BJ (cell line): ENCODE data around the gene GPR45. TPM values are rescaled to one million over a fixed set of nuclear protein-coding genes. Genes with fewer than 3 reads are reported as not detected.

ENCODE experiments used
- CTCF ChIA-PET: fragments of 350-600 bp; formaldehyde crosslinking; extraction: SDS; loops from one replicate; lab custom pipeline; 2021; ENCODE audit warnings: antibody characterized with exemption, inconsistent platforms; lab: Yijun Ruan, JAX
- POLR2A ChIA-PET: fragments of 300-600 bp; sonication (Branson Sonifier 250); formaldehyde crosslinking; extraction: SDS; loops from one replicate; lab custom pipeline; 2021; ENCODE audit warnings: antibody characterized with exemption; lab: Charles Lee
- DNase-seq: peaks from one replicate; pipeline ENCODE4 v3.0.0-alpha.2; 2011; ENCODE audit warnings: low read depth
- H3K27me3 ChIP-seq: 2 replicates; pipeline ENCODE4 v1.6.0; 2011; ENCODE audit warnings: low read length; ENCODE audit not compliant: control insufficient read depth, insufficient read depth
- H3K36me3 ChIP-seq: 2 replicates; pipeline ENCODE4 v1.5.1; 2011; ENCODE audit warnings: low read length; ENCODE audit not compliant: control insufficient read depth, insufficient read depth
- H3K4me3 ChIP-seq: 2 replicates; pipeline ENCODE4 v1.5.1; 2011; ENCODE audit warnings: low read depth, mild to moderate bottlenecking, control low read depth, low read length
- polyA plus RNA-seq: library from polyadenylated mRNA; depleted of rRNA; stranded (reverse); fragments of >200 nt; gene quantifications from 2 replicates; pipeline ENCODE4 v1.2.3, GENCODE V29; 2011
- TF ChIP-seq, protein P1 (sequence below): IDR thresholded peaks from 2 replicates; pipeline ENCODE4 v1.5.1; 2011; ENCODE audit warnings: low read depth, mild to moderate bottlenecking, control low read depth, inconsistent platforms, low read length, moderate library complexity; ENCODE audit not compliant: insufficient read depth

Gene GPR45
- polyA plus RNA-seq, 1 experiment, result not detected

DNA sequence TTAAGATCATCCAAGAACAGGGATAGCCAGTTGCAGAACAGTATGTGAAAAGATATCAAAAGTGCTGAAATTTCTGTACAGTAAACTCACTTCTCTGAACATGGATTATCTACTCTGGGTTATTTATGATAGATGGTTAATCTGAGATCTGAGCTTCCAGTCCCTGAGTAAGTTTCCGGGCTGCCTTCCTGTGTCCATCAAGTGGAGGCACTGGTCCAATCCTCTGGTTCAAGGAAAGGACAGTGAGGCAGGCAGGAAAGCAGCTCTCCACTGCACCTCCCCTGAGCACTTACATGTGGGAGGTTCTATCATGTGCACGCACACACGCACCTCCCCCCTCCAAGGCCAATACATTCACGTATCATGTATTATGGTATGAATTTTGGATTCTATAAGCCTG is 32.5 kb downstream of the GPR45 start:
- TF ChIP-seq, protein P1, sequence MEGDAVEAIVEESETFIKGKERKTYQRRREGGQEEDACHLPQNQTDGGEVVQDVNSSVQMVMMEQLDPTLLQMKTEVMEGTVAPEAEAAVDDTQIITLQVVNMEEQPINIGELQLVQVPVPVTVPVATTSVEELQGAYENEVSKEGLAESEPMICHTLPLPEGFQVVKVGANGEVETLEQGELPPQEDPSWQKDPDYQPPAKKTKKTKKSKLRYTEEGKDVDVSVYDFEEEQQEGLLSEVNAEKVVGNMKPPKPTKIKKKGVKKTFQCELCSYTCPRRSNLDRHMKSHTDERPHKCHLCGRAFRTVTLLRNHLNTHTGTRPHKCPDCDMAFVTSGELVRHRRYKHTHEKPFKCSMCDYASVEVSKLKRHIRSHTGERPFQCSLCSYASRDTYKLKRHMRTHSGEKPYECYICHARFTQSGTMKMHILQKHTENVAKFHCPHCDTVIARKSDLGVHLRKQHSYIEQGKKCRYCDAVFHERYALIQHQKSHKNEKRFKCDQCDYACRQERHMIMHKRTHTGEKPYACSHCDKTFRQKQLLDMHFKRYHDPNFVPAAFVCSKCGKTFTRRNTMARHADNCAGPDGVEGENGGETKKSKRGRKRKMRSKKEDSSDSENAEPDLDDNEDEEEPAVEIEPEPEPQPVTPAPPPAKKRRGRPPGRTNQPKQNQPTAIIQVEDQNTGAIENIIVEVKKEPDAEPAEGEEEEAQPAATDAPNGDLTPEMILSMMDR, result no peak
- ChIA-PET POLR2A (no interaction called here), CTCF (interaction anchor here (1.1 to 1.7 kb wide), 2 partner anchors 21 to 35 kb away, joined by 4 to 5 read pairs; no protein-coding TSS in a partner anchor)
- DNase-seq, result no peak
- peaks cover 28% of the 10 kb centered on the region for H3K36me3 ChIP-seq
- H3K27me3 ChIP-seq, result no peaks in the 10 kb centered on the region
- H3K4me3 ChIP-seq, result no peak overlapping the region

DNA sequence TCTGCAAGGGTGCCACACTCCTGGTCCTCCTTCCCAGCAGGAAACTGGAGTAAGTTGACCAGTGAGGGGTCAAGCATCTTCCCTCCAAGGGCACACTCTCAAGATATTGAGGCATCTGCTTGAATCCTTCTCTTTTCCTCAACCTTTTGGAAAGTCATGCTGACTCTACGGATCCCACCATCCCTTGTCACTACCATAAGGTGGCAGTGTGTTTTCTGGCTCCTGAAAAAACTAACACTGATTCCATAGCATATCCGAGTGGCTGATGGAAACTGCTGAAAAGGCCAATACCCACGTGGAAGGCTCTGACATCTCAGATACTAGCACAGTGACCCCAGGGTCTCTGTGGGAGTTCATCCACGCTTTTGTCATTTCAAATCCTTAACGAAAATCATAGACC is 37.1 kb downstream of the GPR45 start:
- H3K4me3 ChIP-seq, result no peak overlapping the region
- POLR2A ChIA-PET, result no interaction called here
- TF ChIP-seq, protein P1, result no peak
- H3K27me3 ChIP-seq, result no peaks in the 10 kb centered on the region
- CTCF ChIA-PET, result interaction anchor here (0.7 to 1.2 kb wide), 8 partner anchors 9 to 164 kb away, joined by 3 to 5 read pairs (median 4); no protein-coding TSS in a partner anchor
- peaks cover 20% of the 10 kb centered on the region for H3K36me3 ChIP-seq
- no peak for DNase-seq

DNA sequence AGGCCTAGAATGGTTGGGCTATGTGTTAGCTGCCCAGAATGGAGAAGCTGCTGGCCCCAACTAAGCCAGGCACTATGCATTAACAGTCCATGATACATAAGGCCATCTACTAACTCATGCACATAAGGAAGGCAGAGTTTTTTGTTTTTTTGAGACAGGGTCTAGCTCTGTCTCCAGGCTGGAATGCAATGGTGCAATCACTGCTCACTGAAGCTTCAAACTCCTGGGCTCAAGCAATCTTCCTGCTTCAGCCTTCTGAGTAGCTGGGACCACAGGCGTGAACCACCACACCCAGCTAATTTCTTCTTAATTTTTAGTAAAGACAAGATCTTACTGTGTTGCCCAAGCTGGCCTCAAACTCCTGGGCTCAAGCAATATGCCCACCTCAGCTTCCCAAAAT is 37.6 kb downstream of the GPR45 start:
- peaks cover 20% of the 10 kb centered on the region for H3K36me3 ChIP-seq
- H3K4me3 ChIP-seq, result no peak overlapping the region
- TF ChIP-seq, protein P1, result no peak
- ChIA-PET CTCF (interaction anchor here (1.0 to 1.2 kb wide), 5 partner anchors 8 to 164 kb away, joined by 3 to 5 read pairs (median 3); no protein-coding TSS in a partner anchor), POLR2A (no interaction called here)
- DNase-seq, result no peak
- H3K27me3 ChIP-seq, result no peaks in the 10 kb centered on the region

DNA sequence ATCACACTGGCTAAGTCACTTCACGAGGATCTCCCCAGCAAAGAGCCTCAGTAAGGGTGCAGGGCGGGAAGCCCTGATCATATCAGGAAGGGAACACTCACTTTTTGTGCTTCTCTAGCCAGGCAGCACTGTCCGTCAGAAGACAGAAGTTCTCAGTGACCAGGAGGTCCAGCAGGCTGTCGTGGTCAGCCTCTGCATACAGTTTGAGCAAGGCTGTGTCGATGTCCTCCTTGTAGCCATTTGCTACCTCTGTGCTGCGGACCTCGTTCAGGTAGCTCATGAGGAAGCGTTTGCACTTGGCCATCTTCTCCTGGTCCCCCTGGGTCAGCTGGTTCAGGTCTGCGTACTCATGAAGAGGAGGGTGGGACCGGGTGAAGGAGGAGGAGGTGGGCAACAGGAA is 38.7 kb downstream of the GPR45 start:
- POLR2A ChIA-PET, result interaction anchor here (0.6 kb wide), 1 partner anchor 10 kb away, joined by 6 read pairs; no protein-coding TSS in a partner anchor
- TF ChIP-seq, protein P1, result no peak
- no peak for DNase-seq
- CTCF ChIA-PET, result no interaction called here
- Histone ChIP-seq H3K4me3 (no peak overlapping the region), H3K27me3 (no peaks in the 10 kb centered on the region), H3K36me3 (peaks cover 16% of the 10 kb centered on the region)

DNA sequence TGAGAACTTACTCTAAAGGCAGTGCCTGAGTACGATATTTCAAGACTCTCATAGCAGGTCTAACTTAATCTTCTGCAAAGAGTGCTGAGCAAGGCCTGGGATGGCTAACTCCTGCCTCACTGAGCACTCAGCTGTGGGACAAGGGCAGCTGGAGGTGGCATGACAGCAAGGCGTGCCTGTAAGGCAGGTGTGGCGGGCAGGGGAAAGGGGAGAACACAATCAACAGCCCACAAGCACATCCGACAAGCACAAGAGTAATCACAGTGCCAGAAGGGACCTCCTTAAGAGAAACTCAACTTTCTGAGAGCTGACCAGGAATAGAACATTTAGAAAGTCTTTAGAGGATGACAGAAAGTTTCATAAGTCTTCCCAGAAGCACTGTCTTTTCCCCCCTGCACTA is 42.0 kb downstream of the GPR45 start:
- Histone ChIP-seq H3K27me3 (no peaks in the 10 kb centered on the region), H3K36me3 (peaks cover 11% of the 10 kb centered on the region), H3K4me3 (no peak overlapping the region)
- no peak for DNase-seq
- TF ChIP-seq, protein P1, result no peak
- ChIA-PET CTCF (interaction anchor here (0.8 to 1.8 kb wide), 4 partner anchors 10 to 262 kb away, joined by 3 to 5 read pairs (median 4); no protein-coding TSS in a partner anchor), POLR2A (no interaction called here)
